Chondrocyte (in vitro differentiated cells): Measurements from ENCODE around the gene HEXD. TPM values are rescaled to one million over a fixed set of nuclear protein-coding genes. Genes with fewer than 3 reads are reported as not detected.
"Not testable (repeated sequence)": the region's sequence is repeated elsewhere in the genome, so short reads cannot be mapped to it uniquely, and the experiment has no call there.

Source experiments
- DNase-seq: peaks from one replicate; pipeline ENCODE4 v3.0.0; 2021; ENCODE audit warnings: mixed read lengths, low spot score
- H3K27ac Mint-ChIP-seq: one replicate; pipeline ENCODE4 v1.8.0; 2021; ENCODE audit warnings: mild to moderate bottlenecking, moderate library complexity, mixed read lengths; ENCODE audit not compliant: unreplicated experiment
- H3K27me3 Mint-ChIP-seq: 2 replicates; pipeline ENCODE4 v1.8.0; 2021; ENCODE audit warnings: low read depth, mixed read lengths
- H3K36me3 Mint-ChIP-seq: 2 replicates; pipeline ENCODE4 v1.8.0; 2021; ENCODE audit warnings: low read depth, mixed read lengths
- H3K4me1 Mint-ChIP-seq: 2 replicates; pipeline ENCODE4 v1.8.0; 2021; ENCODE audit warnings: low read depth, mild to moderate bottlenecking, mixed read lengths
- H3K4me3 Mint-ChIP-seq: one replicate; pipeline ENCODE4 v1.8.0; 2021; ENCODE audit warnings: mild to moderate bottlenecking, moderate library complexity, mixed read lengths; ENCODE audit not compliant: unreplicated experiment
- H3K9me3 Mint-ChIP-seq: 2 replicates; pipeline ENCODE4 v1.8.0; 2021; ENCODE audit warnings: low read depth, mixed read lengths
- total RNA-seq: library from RNA; stranded (reverse); gene quantifications from 3 replicates; pipeline ENCODE4 v1.2.1, GENCODE V29; 2021
- TF ChIP-seq, protein P1 (sequence below): fragments of 200-600 bp; sonication (generic); IDR thresholded peaks from 2 replicates; pipeline ENCODE4 v1.5.0; 2021; ENCODE audit warnings: antibody characterized with exemption, mild to moderate bottlenecking, moderate library complexity

Gene HEXD
- total RNA-seq, 1 donor from 2014 or later, result 10.8 TPM

DNA sequence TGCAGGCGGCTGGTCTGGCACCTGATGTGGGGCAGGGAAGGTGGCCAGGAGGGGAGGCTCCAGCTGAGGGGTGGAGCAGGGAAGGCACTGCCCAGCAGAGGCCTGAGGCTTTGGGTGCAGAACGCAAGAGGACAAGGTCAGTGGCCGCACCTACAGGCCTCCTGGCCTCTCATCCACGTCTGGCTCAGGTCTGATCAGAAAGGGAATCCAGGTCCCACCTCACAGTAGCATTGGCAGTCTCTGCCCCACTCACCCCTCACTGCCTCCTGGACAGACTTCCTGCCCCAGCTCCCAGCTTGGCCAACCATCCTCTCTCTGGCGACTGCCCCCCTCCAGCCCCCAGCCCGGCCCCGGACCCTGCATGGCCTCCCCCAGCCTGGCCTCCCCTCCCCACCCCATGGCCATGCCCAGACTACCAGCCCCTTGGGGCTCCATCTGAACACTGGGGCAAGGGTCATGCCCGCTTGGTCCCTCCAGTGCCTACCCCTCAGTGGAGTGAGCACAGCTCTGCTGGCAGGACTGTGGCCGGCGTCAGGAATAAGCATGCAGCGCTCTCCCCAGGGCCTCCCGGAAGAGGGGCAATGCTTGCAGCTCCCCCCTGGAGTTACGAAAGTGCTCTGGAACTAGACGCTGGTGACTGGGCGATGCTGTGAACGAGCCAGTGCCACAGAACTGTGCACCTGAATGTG is 42.0 kb upstream of the HEXD start:
- Mint-ChIP-seq H3K4me3 (no peak overlapping the region), H3K27ac (no peak overlapping the region), H3K9me3 (no peaks in the 10 kb centered on the region), H3K27me3 (peaks cover 33% of the 10 kb centered on the region), H3K36me3 (no peaks in the 10 kb centered on the region), H3K4me1 (peaks cover 6% of the 10 kb centered on the region)
- TF ChIP-seq, protein P1, sequence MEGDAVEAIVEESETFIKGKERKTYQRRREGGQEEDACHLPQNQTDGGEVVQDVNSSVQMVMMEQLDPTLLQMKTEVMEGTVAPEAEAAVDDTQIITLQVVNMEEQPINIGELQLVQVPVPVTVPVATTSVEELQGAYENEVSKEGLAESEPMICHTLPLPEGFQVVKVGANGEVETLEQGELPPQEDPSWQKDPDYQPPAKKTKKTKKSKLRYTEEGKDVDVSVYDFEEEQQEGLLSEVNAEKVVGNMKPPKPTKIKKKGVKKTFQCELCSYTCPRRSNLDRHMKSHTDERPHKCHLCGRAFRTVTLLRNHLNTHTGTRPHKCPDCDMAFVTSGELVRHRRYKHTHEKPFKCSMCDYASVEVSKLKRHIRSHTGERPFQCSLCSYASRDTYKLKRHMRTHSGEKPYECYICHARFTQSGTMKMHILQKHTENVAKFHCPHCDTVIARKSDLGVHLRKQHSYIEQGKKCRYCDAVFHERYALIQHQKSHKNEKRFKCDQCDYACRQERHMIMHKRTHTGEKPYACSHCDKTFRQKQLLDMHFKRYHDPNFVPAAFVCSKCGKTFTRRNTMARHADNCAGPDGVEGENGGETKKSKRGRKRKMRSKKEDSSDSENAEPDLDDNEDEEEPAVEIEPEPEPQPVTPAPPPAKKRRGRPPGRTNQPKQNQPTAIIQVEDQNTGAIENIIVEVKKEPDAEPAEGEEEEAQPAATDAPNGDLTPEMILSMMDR, result no peak
- DNase-seq, result peak; percentile 77

DNA sequence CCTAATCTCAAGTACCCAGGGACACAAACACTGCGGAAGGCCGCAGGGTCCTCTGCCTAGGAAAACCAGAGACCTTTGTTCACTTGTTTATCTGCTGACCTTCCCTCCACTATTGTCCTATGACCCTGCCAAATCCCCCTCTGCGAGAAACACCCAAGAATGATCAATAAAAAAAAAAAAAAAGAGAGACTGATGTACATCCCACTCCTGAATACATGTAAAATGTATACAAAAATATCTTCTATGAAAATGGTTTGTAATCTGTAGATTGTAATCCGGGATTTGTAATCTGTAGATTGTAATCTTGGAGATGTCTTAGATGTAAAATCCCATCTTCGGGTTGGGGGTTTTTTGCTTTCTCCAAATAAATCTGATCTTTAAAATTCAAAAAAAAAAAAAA is 40.9 kb upstream of the HEXD start:
- not testable (repeated sequence) for H3K36me3 Mint-ChIP-seq, H3K9me3 Mint-ChIP-seq, H3K4me3 Mint-ChIP-seq

DNA sequence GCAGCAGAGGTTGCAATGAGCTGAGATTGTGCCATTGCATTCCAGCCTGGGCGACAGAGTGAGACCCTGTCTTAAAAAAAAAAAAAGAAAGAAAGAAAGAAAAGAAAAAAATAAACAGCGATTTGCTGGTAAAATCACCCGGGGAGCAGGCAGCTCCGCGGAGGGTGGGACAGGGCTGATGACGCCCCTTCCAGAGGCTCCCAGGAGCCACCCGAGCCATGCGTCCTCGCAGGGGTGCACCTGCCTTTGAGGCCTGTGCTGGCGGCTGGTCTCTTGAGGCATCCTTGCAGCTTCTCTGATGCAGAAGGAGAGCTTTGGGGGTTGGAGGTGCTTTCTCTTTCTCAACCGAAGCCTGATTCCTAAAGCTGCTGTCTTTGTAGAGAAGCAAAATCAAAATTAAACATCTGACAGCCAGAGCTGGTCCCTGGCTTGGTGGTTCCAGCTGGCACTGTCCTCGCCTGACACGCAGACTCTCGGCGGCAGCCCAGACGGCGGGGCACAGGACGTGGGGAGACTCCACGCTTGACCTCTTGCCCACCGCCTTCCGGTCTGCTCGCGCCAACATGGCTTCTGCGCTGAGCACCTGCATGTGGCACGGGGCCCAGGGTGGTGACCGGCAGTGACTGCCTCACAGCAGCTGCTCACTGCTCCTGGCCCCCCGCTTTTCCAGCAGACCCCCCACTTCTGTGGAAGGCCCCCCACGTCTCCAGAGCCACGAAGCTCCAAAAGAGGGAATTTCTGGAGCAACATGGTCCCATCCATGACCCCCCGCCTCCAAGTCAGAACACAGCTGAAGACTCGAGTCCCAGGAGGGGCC is 40.0 kb upstream of the HEXD start:
- H3K27me3 Mint-ChIP-seq, result peaks cover 30% of the 10 kb centered on the region
- H3K4me1 Mint-ChIP-seq, result no peaks in the 10 kb centered on the region
- TF ChIP-seq, protein P1, result no peak
- DNase-seq, result peak; percentile 81
- no peak overlapping the region for H3K27ac Mint-ChIP-seq
- H3K4me3 Mint-ChIP-seq, result no peak overlapping the region
- no peaks in the 10 kb centered on the region for H3K9me3 Mint-ChIP-seq
- no peaks in the 10 kb centered on the region for H3K36me3 Mint-ChIP-seq

More for the DNA sequence above, 40.9 kb upstream of the HEXD start:
- DNase-seq, H3K4me1 Mint-ChIP-seq, H3K27ac Mint-ChIP-seq: not testable (repeated sequence)
- peaks cover 37% of the 10 kb centered on the region for H3K27me3 Mint-ChIP-seq

DNA sequence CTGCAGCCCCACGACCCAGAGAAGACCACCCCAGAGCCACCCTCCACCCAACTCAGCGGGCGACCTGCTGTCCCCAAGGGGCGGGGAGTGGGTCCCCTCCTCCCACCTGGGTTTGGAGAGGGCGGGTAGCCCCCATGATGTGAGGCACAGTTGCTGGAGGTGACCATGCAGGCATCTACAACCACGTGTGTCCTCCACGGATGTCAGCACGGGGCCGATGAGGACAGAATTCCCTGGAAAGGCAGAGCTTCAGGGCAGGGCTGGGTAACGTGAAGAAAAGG is 39.5 kb upstream of the HEXD start:
- H3K27me3 Mint-ChIP-seq, result peaks cover 26% of the 10 kb centered on the region
- no peaks in the 10 kb centered on the region for H3K9me3 Mint-ChIP-seq
- no peak overlapping the region for H3K27ac Mint-ChIP-seq
- no peak overlapping the region for H3K4me3 Mint-ChIP-seq
- TF ChIP-seq, protein P1, result no peak
- no peaks in the 10 kb centered on the region for H3K36me3 Mint-ChIP-seq
- peak; percentile 81 for DNase-seq
- no peaks in the 10 kb centered on the region for H3K4me1 Mint-ChIP-seq

DNA sequence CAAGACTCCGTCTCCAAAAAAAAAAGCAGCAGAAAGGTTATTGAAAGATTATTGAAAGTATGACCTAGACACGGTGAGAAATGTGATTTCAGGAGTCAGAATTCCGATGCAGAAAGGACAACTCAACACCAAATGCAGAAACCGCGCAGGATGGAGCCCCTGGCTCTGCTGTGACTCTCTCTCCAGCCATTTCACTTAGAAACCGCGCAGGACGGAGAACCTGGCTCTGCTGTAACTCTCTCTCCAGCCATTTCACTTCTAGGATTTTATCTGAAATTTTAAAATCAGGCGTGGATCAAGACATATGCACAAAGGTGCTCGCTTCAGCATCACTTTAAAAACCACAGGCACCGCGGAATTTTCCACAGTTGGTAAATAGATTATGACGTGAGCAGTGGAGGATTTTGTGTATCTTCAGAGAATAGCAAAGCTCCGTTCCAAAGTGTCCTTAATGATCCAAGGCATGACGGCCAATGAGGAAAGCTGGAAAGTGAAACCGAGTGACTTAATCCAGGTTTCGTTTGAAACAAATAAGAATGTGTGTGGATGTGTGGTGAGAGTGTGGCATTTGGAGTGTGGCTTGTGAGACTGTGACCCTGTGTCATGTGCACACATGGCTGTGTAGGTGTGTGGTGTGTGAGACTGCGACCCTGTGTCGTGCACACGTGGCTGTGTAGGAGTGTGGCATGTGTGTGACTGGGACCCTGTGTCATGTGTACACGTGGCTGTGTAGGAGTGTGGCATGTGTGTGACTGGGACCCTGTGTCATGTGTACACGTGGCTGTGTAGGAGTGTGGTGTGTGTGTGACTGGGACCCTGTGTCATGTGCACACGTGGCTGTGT is 37.1 kb upstream of the HEXD start:
- no peaks in the 10 kb centered on the region for H3K9me3 Mint-ChIP-seq
- H3K27ac Mint-ChIP-seq, result no peak overlapping the region
- H3K27me3 Mint-ChIP-seq, result peaks cover 26% of the 10 kb centered on the region
- no peaks in the 10 kb centered on the region for H3K36me3 Mint-ChIP-seq
- H3K4me3 Mint-ChIP-seq, result no peak overlapping the region
- no peak for DNase-seq
- H3K4me1 Mint-ChIP-seq, result peaks cover 7% of the 10 kb centered on the region
- TF ChIP-seq, protein P1, result no peak

DNA sequence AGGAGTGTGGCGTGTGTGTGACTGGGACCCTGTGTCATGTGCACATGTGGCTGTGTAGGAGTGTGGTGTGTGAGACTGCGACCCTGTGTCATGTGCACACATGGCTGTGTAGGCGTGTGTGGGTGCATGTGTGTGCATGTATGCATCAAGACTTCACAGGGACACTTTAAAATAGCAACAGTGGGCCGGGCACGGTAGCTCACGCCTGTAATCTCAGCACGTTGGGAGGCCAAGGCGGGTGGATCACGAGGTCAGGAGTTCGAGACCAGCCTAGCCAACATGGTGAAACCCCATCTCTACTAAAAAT is 36.5 kb upstream of the HEXD start:
- not testable (repeated sequence) for H3K27ac Mint-ChIP-seq, H3K4me3 Mint-ChIP-seq, H3K4me1 Mint-ChIP-seq, H3K36me3 Mint-ChIP-seq, H3K9me3 Mint-ChIP-seq
- peak; percentile 49 for DNase-seq
- peaks cover 24% of the 10 kb centered on the region for H3K27me3 Mint-ChIP-seq

DNA sequence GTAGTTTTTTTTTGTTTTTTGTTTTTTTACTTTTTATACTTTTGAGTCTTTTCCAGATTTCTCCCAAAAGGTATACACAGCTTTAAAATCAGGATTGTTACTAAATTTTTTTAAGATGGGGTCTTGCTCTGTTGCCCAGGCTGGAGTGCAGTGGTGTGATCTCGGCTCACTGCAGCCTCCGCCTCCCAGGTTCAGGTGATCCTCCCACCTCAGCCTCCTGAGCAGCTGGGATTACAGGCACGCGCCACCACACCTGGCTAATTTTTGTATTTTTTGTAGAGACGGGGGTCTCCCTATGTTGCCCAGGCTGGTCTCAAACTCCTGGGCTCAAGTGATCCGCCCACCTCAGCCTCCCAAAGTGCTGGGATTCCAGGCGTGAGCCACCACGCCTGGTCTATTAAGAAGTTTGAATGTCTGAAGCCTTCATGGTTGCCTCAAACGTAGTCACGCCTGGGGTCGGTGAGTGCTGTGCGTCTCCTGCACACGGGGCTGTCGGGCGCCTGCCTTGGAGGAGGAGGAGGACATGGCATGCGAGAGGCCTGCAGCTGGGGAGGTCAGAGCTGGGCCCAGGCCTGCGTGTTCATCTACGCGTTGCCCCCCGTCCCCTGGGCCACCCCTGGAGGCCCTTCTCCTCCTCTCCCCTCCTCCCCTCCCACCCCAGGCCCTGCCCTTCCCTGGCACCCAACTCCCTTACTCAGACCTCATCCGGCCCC is 35.8 kb upstream of the HEXD start:
- peak; percentile 88 for DNase-seq
- peaks cover 22% of the 10 kb centered on the region for H3K27me3 Mint-ChIP-seq
- H3K4me3 Mint-ChIP-seq, result not testable (repeated sequence)

More for the DNA sequence above, 35.8 kb upstream of the HEXD start:
- not testable (repeated sequence) for H3K4me1 Mint-ChIP-seq, H3K27ac Mint-ChIP-seq, H3K9me3 Mint-ChIP-seq, H3K36me3 Mint-ChIP-seq
